SW480 (cell line): ENCODE results near the gene RTKN.
"Not testable (repeated sequence)": the region's sequence is repeated elsewhere in the genome, so short reads cannot be mapped to it uniquely, and the experiment has no call there.

Source experiments
- DNase-seq: peaks from one replicate; pipeline ENCODE4 v3.0.0-alpha.2; 2016; ENCODE audit warnings: low spot score

Gene RTKN

GRCh38 chr2:74461187-74462053, 19.7 kb upstream of the RTKN start:
- no peak for DNase-seq

- not testable (repeated sequence) for DNase-seq
Observed at GRCh38 chr2:74460187-74460586, 18.4 kb upstream of the RTKN start.

- DNase-seq = not testable (repeated sequence)
Observed at GRCh38 chr2:74459503-74460118, 17.9 kb upstream of the RTKN start.

GRCh38 chr2:74458938-74459363, 17.2 kb upstream of the RTKN start:
- DNase-seq = no peak

- peak; percentile 100 for DNase-seq
Observed at GRCh38 chr2:74458132-74458937, 16.6 kb upstream of the RTKN start, which contains the start of gene WBP1. WBP1 (plus strand) TSS chr2:74458438; CDS start chr2:74458603, 165 bp downstream.

- DNase-seq = peak; percentile 84
Observed at GRCh38 chr2:74457549-74458131, 15.9 kb upstream of the RTKN start.

GRCh38 chr2:74457129-74457548, 15.4 kb upstream of the RTKN start:
- no peak for DNase-seq

GRCh38 chr2:74454654-74455511, 13.1 kb upstream of the RTKN start, which contains the start of gene INO80B:
INO80B (plus strand) TSS chr2:74455087; CDS start chr2:74455117, 30 bp downstream.
- peak; percentile 98 for DNase-seq

GRCh38 chr2:74450570-74451190, 8.9 kb upstream of the RTKN start:
- no peak for DNase-seq

GRCh38 chr2:74448771-74449170, 7.0 kb upstream of the RTKN start:
- DNase-seq = no peak

GRCh38 chr2:74447230-74447999, 5.7 kb upstream of the RTKN start:
- DNase-seq = no peak

- DNase-seq = peak; percentile 72
Observed at GRCh38 chr2:74444498-74445318, 3.0 kb upstream of the RTKN start.

- not testable (repeated sequence) for DNase-seq
Observed at GRCh38 chr2:74442483-74443297, 953 bp upstream of the RTKN start.

GRCh38 chr2:74441170-74441689, 507 bp downstream of the RTKN start:
- no peak for DNase-seq

- DNase-seq = peak; percentile 94
Observed at GRCh38 chr2:74440378-74441169, 1.2 kb downstream of the RTKN start.

GRCh38 chr2:74439803-74440377, 1.8 kb downstream of the RTKN start:
- DNase-seq = no peak
